ENCODE results near the gene ENG. TPM values are rescaled to one million over a fixed set of nuclear protein-coding genes. Genes with fewer than 3 reads are reported as not detected.

Gene ENG
- total RNA-seq, 2 donors from 2014 or later, result 15.1 to 26.5 TPM

GRCh38 chr9:127809002-127809539 is 45.4 kb downstream of the ENG start:
- DNase-seq, result no peak
- intact Hi-C loops (cut with DNase I, micrococcal nuclease), result no loop called here

DNA sequence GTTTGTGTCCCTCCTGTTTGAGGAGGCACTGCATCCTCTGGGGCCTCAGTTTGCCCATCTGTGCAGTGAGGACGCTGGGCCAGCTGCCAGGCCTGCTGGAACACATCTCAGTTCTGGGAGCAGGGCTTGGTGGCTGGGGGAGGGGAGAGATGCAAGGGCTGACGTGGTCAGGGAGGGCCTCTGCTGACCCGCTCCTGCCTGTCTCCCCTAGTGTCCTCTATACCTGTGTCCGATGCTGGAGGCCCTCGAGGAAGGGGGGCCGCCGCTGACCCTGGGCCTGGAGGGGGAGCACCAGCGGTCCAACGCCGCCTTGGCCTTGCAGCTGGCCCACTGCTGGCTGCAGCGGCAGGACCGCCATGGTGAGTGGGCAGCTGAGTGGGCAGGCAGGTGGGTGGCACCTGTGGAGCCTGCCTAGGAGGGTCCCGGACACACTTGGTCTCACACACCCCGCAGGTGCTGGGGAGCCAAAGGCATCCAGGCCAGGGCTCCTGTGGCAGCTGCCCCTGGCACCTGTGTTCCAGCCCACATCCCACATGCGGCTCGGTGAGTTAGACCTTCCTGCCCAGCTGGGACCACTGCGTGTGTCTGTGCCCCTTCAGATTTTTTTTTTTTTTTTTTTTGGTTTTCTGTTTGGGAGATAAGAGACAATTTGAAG is 46.0 kb downstream of the ENG start:
- DNase-seq (no peak), ATAC-seq (no peak)
- intact Hi-C loops (cut with DNase I, micrococcal nuclease), result no loop called here

More at GRCh38 chr9:127809002-127809539, 45.4 kb downstream of the ENG start:
- ATAC-seq, result peak; percentile 2

GRCh38 chr9:127806871-127807270 is 47.6 kb downstream of the ENG start:
- ATAC-seq (no peak), DNase-seq (no peak)
- intact Hi-C loops (cut with DNase I, micrococcal nuclease), result no loop called here

GRCh38 chr9:127805620-127806019 is 48.8 kb downstream of the ENG start:
- intact Hi-C loops (cut with DNase I, micrococcal nuclease), result no loop called here
- DNase-seq (peak in 1 of 2 donors; percentile 58), ATAC-seq (no peak)

- peak; percentile 35 for ATAC-seq
- DNase-seq, result peak; percentile 48 to 66
- intact Hi-C loops (cut with DNase I, micrococcal nuclease), result no loop called here
These were observed 50.7 kb downstream of the ENG start for GRCh38 chr9:127803507-127804352.

DNA sequence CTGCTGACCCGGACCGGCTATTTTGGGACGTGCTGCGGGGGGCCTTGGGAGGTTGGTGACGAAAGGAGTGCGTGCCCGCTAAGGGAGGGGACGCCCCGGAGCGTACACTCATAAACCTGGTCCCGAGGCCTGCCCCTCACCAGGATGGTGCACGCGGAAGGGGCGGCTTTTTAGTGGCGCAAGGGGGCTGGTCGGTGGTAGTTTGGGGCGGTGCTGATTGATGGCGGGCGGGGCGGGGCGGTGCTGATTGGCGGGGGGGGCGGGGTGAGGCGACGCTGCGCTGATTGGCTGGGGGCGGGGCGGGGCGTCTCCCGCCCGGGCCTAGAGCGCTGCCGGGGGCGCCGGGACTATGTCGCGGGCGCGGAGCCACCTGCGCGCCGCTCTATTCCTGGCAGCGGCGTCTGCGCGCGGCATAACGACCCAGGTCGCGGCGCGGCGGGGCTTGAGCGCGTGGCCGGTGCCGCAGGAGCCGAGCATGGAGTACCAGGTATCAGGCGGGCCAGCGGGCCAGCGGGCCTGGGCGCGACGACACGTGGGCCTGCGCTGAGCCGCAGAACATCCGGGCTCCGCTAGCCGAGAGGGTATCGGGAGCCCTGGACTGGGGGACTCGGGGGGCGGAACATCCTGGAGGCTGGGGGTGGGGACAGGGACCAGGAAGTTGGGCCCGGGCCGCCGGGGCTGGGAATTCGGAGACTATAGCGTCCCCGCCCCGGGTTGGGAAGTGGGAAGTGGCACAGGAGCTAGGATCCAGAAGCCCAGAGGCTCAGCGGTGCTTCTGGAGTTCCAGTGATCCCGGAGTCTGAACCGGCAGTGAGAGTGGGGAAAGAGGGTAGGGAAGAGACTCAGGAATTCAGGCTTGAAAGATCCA is 51.6 kb downstream of the ENG start, which contains the start of gene FPGS:
Gene FPGS (plus strand): TSS at position 307 of the 868 bp plus-strand sequence. CDS start 43 bp downstream, at position 350.
- intact Hi-C loops (cut with DNase I, micrococcal nuclease), result no loop called here
- DNase-seq (peak; percentile 88 to 91), ATAC-seq (peak; percentile 80)

DNA sequence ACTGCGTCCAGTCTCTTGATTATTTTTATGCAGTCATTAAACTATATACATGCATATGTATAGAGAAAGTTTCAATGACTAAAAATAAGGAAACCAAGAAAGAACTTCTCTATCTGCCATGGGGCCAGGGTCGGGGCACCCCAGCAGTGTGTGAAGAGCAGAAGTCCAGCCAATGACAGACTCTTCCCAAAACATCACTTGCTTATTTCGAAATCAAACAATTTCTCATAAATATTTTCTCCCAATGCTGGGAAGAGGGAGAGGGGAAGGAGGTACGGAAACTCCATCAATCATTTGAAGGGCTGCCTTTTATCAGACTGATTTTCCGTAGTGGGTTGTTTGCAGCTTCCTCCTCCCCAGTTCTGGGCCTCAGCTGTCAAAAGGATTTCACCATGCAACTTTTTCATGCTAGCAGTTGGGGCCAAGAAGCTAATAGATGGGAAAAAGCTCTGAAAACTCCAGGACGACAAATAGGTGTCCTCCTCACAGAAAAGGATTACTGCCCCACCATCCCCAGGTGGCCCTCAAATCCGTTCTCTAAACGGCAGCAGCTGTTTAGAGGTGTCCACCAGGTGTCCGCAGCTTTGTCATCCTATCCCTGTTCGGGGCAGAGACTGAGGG is 52.4 kb downstream of the ENG start:
- intact Hi-C loops (cut with DNase I, micrococcal nuclease), result no loop called here
- ATAC-seq (no peak), DNase-seq (no peak)

DNA sequence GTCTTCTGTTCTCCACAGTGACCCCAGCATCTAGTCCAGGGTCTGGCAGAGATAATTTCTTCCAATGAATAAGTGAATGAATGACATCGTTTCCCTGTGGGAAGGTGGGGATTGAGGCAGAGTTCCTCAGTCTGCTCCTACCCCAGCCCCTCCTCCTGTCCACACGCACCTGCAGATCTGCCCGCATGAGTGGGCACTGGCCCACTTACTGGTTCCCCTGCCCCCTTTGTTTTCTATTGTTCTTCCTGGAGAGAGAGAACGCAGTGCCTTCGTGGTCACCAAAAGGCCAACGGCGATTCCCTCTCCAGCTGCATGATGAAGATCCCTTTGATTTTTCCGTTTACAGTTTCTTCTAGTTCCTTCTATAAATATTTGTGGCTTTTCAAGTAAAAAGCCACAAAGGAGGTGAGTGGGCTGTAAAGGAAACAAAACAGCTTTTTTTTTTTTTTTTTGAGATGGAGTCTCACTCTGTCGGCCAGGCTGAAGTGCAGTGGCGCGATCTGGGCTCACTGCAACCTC is 57.5 kb downstream of the ENG start:
- intact Hi-C loops (cut with DNase I, micrococcal nuclease), result loop anchor here in 1 of 2 donors (10.0 kb wide), 1 partner anchor 78 kb away; the partner anchor contains the start of gene AK1
- ATAC-seq, result no peak

GRCh38 chr9:127796225-127796813 is 58.1 kb downstream of the ENG start:
- intact Hi-C loops (cut with DNase I, micrococcal nuclease), result loop anchor here in 1 of 2 donors (10.0 kb wide), 1 partner anchor 78 kb away; the partner anchor contains the start of gene AK1
- ATAC-seq, result peak; percentile 45

More for the DNA sequence above, 57.5 kb downstream of the ENG start:
- no peak for DNase-seq

DNA sequence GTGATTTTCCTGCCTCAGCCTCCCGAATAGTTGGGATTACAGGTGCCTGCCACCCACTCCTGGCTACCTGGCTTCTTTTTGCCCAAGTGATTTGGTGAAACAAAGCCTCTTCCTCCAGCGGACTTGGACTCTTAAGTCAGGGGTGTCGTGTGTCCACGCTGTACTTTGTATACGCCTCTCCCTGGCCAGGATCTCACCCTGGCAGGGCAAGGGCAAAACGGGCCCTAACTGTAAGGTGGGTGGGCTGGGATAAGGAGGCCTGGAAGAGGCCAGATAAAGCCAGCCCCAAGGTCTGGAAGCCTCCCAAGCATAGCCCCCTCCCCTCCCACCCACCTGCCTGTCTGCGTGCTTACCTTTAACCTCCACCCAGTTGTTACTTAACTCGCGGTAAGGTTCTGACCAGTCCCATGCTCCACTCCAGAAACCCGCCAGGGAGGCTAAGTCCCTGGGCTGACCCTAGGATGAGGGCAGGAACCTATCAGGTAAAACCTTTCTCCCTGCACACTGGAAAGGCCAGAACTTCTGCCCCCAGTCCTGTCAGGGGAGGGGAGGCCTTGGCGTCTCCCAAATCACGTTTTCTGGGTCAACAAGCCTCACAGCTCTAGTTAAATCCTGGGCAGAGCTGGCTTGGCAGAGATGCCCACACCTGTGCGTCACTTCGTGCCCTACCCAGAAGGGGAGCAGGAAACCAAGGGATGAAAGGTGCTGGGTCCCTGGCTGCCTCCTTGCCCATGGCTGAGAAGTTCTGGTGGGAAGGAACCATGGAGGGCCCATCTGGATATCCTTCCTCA is 60.3 kb downstream of the ENG start:
- ATAC-seq (peak; percentile 17), DNase-seq (no peak)
- intact Hi-C loops (cut with DNase I, micrococcal nuclease), result loop anchor here in 1 of 2 donors (10.0 kb wide), 1 partner anchor 81 kb away; the partner anchor contains the start of gene AK1

More at GRCh38 chr9:127796225-127796813, 58.1 kb downstream of the ENG start:
- DNase-seq, result peak in 1 of 2 donors; percentile 46

GRCh38 chr9:127793093-127793708 is 61.3 kb downstream of the ENG start:
- intact Hi-C loops (cut with DNase I, micrococcal nuclease), result loop anchor here in 1 of 2 donors (10.0 kb wide), 1 partner anchor 82 kb away; the partner anchor contains the start of gene AK1
- DNase-seq, result no peak
- peak; percentile 6 for ATAC-seq

DNA sequence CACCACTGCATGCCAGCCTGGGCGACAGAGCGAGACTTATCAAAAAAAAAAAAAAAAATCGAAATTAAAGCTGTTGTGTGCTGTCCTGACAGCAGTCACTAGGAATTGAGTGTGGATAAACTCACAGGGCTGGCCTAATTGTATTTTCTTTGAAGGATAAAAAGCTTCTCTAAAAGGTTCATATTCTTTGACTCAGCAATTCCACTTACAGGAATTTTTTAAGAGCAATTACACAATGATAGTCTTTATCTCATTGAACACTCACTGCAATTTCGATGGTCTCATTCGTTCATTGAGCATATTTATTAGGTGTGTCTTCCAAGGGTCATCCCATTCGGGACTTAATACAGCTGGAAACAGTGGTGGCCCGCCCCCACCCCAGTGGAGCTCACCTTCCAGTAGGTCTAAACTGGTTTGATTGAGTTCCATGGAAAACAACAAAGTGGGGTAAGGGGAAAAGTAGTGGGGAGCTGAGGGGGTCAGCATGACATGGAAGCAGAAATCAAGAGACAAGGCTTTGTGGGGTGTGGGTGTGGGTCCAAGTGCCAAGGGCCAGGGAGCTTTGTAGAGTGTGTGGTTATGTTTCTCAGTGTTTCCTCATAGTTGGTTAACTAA is 61.9 kb downstream of the ENG start:
- ATAC-seq (no peak), DNase-seq (no peak)

DNA sequence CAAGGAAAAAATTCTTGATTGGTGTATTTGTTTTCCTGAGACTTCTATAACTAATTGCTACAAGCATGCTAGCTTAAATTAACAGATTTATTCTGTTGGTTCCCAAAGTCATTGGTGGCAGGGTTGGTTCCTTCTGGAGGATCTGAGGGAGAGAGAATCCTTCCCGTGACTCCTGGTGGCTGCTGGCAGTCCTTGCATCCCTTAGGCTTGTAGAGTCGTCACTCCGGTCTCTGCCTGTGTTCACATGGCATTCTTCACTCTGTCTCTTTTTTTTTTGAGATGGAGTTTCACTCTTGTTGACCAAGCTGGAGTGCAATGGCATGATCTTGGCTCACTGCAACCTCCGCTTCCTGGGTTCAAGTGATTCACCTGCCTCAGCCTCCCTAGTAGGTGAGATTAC is 63.4 kb downstream of the ENG start:
- intact Hi-C loops (cut with DNase I, micrococcal nuclease), result loop anchor here in 1 of 2 donors (10.0 kb wide), 1 partner anchor 84 kb away; the partner anchor contains the start of gene AK1
- no peak for ATAC-seq

More for the DNA sequence above, 61.9 kb downstream of the ENG start:
- intact Hi-C loops (cut with DNase I, micrococcal nuclease), result loop anchor here in 1 of 2 donors (10.0 kb wide), 1 partner anchor 82 kb away; the partner anchor contains the start of gene AK1

DNA sequence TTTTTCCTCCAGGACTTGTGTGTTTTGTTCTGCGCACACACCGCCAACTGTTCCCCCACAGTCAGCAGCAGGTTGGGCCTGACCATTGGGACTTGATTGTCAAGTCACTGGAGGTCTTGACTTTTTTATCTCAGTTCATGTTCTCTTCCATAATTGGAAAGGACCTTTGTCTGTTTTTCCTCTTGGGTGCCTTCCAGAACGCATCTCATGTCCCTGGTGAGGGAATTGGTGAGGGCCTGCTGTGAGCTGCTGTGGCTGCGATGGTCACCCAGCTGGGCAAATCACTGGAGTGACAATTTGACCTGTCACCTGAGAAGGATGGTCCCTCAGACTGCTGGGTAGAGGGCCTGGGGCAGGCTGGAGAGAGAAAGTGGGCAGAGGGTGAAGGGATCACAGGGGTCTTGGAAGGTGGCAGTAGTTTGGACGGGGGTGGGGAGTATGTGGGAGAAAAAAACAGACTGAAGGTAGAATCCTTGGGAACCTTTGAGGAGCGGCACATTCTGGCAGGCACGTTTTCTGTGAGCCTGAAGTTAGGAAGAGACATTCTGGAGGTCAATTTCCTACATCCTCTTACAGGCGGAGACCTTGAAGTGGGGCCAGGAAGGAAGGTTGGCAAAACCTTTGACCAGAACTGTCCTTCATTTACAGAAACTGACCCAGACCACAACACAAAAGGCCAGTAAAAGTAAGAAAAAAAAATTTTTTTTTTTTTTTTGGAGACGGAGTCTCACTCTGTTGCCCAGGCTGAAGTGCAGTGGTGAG is 64.2 kb downstream of the ENG start:
- DNase-seq, result no peak
- intact Hi-C loops (cut with DNase I, micrococcal nuclease), result loop anchor here in 1 of 2 donors (10.0 kb wide), 1 partner anchor 85 kb away; the partner anchor contains the start of gene AK1
- ATAC-seq, result no peak

More for the DNA sequence above, 63.4 kb downstream of the ENG start:
- no peak for DNase-seq

DNA sequence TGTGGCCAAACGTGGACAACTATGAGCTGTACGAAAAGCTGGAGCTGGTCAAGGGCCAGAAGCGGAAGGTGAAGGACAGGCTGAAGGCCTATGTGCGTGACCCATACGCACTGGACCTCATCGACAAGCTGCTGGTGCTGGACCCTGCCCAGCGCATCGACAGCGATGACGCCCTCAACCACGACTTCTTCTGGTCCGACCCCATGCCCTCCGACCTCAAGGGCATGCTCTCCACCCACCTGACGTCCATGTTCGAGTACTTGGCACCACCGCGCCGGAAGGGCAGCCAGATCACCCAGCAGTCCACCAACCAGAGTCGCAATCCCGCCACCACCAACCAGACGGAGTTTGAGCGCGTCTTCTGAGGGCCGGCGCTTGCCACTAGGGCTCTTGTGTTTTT is 65.3 kb downstream of the ENG start:
- ATAC-seq (no peak), DNase-seq (no peak)
- intact Hi-C loops (cut with DNase I, micrococcal nuclease), result loop anchor here in 1 of 2 donors (10.0 kb wide), 1 partner anchor 126 kb away; the partner anchor contains the start of gene ST6GALNAC4

All from left colon (tissue), 2 donors.